ENCODE measurements around the gene SLC4A2.

Gene SLC4A2

GRCh38 chr7:151095828-151096475, 36.6 kb downstream of the SLC4A2 start:
- DNase-seq = no peak

GRCh38 chr7:151099486-151100211, 40.3 kb downstream of the SLC4A2 start:
- no peak for DNase-seq

- no peak for DNase-seq
These were observed 41.5 kb downstream of the SLC4A2 start for GRCh38 chr7:151100921-151101320.

GRCh38 chr7:151101621-151102396, 42.4 kb downstream of the SLC4A2 start:
- no peak for DNase-seq

GRCh38 chr7:151102991-151103390, 43.6 kb downstream of the SLC4A2 start:
- no peak for DNase-seq

GRCh38 chr7:151103973-151104372, 44.6 kb downstream of the SLC4A2 start:
- DNase-seq = no peak

- no peak for DNase-seq
These were observed 45.2 kb downstream of the SLC4A2 start for GRCh38 chr7:151104411-151105235.

GRCh38 chr7:151107882-151108281, 48.5 kb downstream of the SLC4A2 start:
- DNase-seq = no peak

- DNase-seq = no peak
These were observed 50.0 kb downstream of the SLC4A2 start for GRCh38 chr7:151109094-151110048.

GRCh38 chr7:151110236-151110940, 51.0 kb downstream of the SLC4A2 start:
- peak; percentile 19 for DNase-seq

GRCh38 chr7:151110941-151111645, 51.7 kb downstream of the SLC4A2 start:
- DNase-seq = peak; percentile 39

GRCh38 chr7:151113344-151114150, 54.2 kb downstream of the SLC4A2 start:
- peak; percentile 64 for DNase-seq

- DNase-seq = no peak
These were observed 55.0 kb downstream of the SLC4A2 start for GRCh38 chr7:151114151-151115090.

- DNase-seq = no peak
These were observed 55.9 kb downstream of the SLC4A2 start for GRCh38 chr7:151115121-151115835.

GRCh38 chr7:151115836-151116418, 56.5 kb downstream of the SLC4A2 start:
- DNase-seq = no peak

- DNase-seq = no peak
These were observed 57.4 kb downstream of the SLC4A2 start for GRCh38 chr7:151116603-151117440.

Measured in T1000 (cell line).